ENCODE measurements around the gene SPOCK2. TPM values are rescaled to one million over a fixed set of nuclear protein-coding genes. Genes with fewer than 3 reads are reported as not detected.

The SPOCK2 gene
- total RNA-seq, 1 donor from 2014 or later: 48.8 TPM

DNA sequence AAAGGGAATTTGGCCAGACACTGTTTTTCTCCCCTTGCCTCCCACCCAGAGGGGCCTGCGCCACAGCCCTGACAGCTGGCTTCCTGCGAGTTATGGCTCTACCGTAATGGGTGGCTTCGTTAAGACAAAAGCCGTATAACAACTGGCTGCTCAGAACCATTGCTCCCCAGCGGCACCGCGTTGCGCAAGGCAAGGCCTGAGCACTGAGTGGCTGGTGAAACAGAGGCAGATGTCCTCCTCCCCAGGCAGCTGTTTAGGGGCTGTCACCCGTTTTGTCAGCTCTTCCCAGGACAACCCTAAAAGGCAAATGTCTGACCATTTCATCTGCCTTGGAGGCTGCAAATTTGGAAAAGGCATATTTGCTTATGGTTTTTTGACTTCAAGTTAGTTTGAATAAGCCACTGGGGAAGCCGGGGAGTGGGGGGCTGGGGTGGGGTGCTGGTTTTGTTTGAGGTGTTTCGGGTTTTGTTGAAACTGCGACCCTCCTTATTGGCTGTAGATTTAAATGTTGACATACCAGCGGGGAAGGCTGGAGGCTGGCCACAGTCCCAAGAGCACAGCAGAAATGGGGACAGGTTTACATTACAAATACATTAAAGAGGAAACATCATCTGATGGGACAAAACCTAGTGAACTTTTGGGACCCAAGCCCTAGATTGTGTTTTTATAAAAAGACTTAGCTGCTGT is 681 bp upstream of the SPOCK2 start:
- Histone ChIP-seq H3K36me3 (ENCODE audit: control insufficient read depth, insufficient read depth, low read length) (no peaks in the 10 kb centered on the region), H3K4me3 (ENCODE audit: low read depth, low read length) (no peak overlapping the region), H3K27me3 (ENCODE audit: control insufficient read depth, insufficient read depth, low read length) (peaks cover 21% of the 10 kb centered on the region)
- DNase-seq (ENCODE audit: low read depth): no peak
- TF ChIP-seq, protein P1, sequence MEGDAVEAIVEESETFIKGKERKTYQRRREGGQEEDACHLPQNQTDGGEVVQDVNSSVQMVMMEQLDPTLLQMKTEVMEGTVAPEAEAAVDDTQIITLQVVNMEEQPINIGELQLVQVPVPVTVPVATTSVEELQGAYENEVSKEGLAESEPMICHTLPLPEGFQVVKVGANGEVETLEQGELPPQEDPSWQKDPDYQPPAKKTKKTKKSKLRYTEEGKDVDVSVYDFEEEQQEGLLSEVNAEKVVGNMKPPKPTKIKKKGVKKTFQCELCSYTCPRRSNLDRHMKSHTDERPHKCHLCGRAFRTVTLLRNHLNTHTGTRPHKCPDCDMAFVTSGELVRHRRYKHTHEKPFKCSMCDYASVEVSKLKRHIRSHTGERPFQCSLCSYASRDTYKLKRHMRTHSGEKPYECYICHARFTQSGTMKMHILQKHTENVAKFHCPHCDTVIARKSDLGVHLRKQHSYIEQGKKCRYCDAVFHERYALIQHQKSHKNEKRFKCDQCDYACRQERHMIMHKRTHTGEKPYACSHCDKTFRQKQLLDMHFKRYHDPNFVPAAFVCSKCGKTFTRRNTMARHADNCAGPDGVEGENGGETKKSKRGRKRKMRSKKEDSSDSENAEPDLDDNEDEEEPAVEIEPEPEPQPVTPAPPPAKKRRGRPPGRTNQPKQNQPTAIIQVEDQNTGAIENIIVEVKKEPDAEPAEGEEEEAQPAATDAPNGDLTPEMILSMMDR (IDR thresholded peaks at IDR 0.05; ENCODE audit: insufficient read depth, low read length, poor library complexity, severe bottlenecking): no peak

DNA sequence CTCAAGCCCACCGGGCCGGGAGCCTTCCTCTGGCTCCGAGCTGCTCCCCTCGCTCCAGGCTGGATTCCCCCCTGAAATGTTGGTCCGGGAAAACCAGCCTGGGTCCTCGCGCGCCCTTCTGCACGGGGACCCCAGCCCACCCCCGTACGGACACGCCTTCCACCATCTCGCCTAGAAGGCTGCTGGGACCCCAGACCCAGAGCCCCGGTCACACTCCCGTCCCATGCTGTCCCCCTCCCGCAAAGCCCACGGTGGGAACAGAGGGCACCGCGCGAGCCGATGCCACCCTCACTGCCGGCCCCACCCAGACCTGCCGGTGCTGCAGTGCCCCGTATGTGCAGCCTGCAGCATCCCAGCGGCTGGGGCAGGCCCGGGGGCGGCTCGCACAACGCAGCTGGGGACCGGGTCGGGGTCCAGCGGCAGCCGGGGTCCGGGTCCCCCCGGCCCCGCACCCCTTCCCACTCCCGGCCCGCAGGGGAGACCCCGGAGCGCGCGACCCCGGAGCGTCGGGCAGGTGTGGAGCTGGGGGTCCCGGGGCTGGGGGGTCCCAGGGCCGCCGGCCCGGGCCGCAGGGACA is 871 bp downstream of the SPOCK2 start:
- H3K4me3 ChIP-seq (ENCODE audit: low read depth, low read length): peak overlapping the region; percentile 55
- TF ChIP-seq, protein P1 (IDR thresholded peaks at IDR 0.05; ENCODE audit: insufficient read depth, low read length, poor library complexity, severe bottlenecking): no peak
- H3K27me3 ChIP-seq (ENCODE audit: control insufficient read depth, insufficient read depth, low read length): peaks cover 21% of the 10 kb centered on the region
- no peak for DNase-seq (ENCODE audit: low read depth)
- no peaks in the 10 kb centered on the region for H3K36me3 ChIP-seq (ENCODE audit: control insufficient read depth, insufficient read depth, low read length)

DNA sequence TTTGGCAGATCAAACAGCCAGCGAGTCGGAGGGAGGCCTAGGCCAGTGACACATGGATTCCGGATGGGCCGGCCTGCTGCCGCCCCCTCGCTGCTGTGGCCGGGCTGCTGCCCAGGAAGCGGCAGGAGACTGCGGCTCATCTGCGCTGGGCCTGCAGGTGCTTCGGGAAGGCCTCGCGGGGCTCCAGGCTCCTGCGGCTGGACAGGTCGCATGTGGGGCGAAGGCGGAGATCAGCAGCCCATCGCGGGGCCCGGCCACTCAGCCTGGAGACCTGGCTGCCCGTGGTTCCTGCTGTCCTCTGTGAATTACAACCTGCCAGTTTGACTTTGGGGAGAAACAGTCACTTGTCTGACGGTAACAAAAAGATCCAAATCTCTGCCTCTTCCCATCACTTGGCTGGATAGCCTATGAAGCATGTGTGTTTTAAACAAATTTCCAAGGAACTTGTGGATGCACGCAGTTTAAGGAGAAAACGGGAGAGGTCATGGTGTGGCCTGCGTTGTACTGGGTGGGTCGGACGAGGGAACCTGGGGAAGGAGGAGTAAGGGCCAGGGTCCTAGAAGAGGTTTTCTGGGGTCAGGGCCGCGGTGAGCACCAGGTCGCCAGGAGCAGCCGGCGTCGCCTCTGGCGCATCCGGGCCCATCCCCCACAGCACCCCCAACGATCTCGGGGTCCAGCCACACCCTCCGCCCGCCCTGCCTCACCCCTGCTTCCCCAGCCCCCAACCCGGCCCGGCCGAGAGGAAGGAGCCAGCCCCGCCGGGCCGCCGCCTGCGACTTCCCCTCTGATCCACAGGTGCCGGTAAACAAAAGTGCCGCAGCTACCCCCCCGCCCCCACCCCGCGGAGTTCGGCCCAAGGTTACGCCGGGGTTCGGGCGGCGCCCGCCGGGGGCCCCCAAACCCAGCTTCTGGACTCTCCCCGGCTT is 1.6 kb downstream of the SPOCK2 start:
- Histone ChIP-seq H3K4me3 (ENCODE audit: low read depth, low read length) (peak overlapping the region; percentile 55), H3K36me3 (ENCODE audit: control insufficient read depth, insufficient read depth, low read length) (no peaks in the 10 kb centered on the region), H3K27me3 (ENCODE audit: control insufficient read depth, insufficient read depth, low read length) (peaks cover 21% of the 10 kb centered on the region)
- TF ChIP-seq, protein P1 (IDR thresholded peaks at IDR 0.05; ENCODE audit: insufficient read depth, low read length, poor library complexity, severe bottlenecking): peak; percentile 32
- DNase-seq (ENCODE audit: low read depth): no peak

DNA sequence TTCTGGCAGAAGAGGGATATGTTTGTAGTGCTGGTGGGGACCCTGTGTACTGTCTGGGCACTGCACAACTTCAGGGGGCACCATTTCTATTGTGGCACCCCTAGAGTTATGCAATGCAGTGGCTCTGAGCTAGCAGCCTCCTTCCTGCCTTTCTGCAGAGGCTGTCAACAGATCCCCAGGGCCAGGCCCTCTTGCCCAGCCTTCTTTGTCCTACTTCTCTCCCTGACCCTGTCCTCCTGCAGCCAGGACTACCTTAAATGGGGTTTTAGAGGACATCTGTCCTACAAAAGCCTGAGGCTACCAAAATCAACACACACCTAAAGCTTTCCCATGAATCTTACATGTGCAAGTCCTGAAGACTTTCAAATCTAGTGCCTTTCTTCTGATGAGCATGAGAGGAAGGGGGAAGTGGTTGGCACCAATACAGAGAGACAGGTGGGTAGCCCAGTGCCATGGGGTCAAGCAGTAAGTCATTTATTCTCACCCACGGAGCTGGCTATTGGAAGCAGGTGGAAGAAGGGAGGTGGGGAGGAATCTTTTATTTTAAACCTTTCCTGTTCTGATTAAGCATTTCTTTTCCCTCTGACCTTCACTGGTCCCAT is 2.4 kb downstream of the SPOCK2 start:
- DNase-seq (ENCODE audit: low read depth): no peak
- TF ChIP-seq, protein P1 (IDR thresholded peaks at IDR 0.05; ENCODE audit: insufficient read depth, low read length, poor library complexity, severe bottlenecking): no peak
- no peak overlapping the region for H3K4me3 ChIP-seq (ENCODE audit: low read depth, low read length)
- H3K36me3 ChIP-seq (ENCODE audit: control insufficient read depth, insufficient read depth, low read length): no peaks in the 10 kb centered on the region
- H3K27me3 ChIP-seq (ENCODE audit: control insufficient read depth, insufficient read depth, low read length): peaks cover 21% of the 10 kb centered on the region

DNA sequence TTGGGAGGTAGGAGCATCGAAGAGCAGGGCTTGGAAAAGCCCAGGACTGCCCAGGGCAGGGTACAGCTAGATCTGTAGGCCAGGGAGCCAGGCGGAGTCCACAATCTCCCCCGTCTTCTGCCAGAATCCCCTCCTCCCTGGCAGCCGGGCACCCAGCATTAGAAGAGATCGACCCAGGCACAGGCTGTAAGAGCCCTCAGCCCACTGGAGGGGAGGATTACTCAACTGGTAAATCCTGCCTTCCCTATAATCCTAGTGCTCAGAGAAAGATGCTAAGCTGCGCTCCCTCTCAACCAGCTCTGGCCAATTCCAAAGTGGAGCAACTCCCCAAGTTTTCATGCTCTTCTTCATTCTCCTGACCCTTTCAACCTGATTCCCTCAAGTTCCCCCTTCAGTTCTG is 3.2 kb downstream of the SPOCK2 start:
- Histone ChIP-seq H3K4me3 (ENCODE audit: low read depth, low read length) (no peak overlapping the region), H3K27me3 (ENCODE audit: control insufficient read depth, insufficient read depth, low read length) (peaks cover 21% of the 10 kb centered on the region)
- TF ChIP-seq, protein P1 (IDR thresholded peaks at IDR 0.05; ENCODE audit: insufficient read depth, low read length, poor library complexity, severe bottlenecking): no peak

More for the DNA sequence above, 3.2 kb downstream of the SPOCK2 start:
- no peak for DNase-seq (ENCODE audit: low read depth)
- no peaks in the 10 kb centered on the region for H3K36me3 ChIP-seq (ENCODE audit: control insufficient read depth, insufficient read depth, low read length)

All from kidney epithelial cell (primary cell).